AG10803 (cell line): ENCODE results near the gene CNGB1.
"Not testable (repeated sequence)": the region's sequence is repeated elsewhere in the genome, so short reads cannot be mapped to it uniquely, and the experiment has no call there.

ENCODE experiments used
- DNase-seq: peaks from one replicate; pipeline ENCODE4 v3.0.0; 2010; ENCODE audit warnings: low read depth
- H3K4me3 ChIP-seq: 2 replicates; pipeline ENCODE4 v1.5.1; 2011; ENCODE audit warnings: mild to moderate bottlenecking, low read length, control low read depth
- CTCF ChIP-seq: conservative IDR thresholded peaks from 2 replicates; pipeline ENCODE4 v1.5.1; 2011; ENCODE audit warnings: mild to moderate bottlenecking, low read length, control low read depth, inconsistent platforms

Gene CNGB1

GRCh38 chr16:57897996-57898395 lies 72.9 kb downstream of the CNGB1 start:
- no peak for TF ChIP-seq CTCF
- no peak overlapping the region for H3K4me3 ChIP-seq

GRCh38 chr16:57897053-57897784 lies 73.7 kb downstream of the CNGB1 start:
- no peak overlapping the region for H3K4me3 ChIP-seq
- no peak for TF ChIP-seq CTCF
- no peak for DNase-seq

More at GRCh38 chr16:57897996-57898395, 72.9 kb downstream of the CNGB1 start:
- DNase-seq = no peak

- not testable (repeated sequence) for H3K4me3 ChIP-seq, DNase-seq
Measured at GRCh38 chr16:57895081-57895547, 75.8 kb downstream of the CNGB1 start.

GRCh38 chr16:57894390-57895080 lies 76.4 kb downstream of the CNGB1 start:
- H3K4me3 ChIP-seq = no peak overlapping the region
- no peak for TF ChIP-seq CTCF
- no peak for DNase-seq

- no peak for TF ChIP-seq CTCF
- DNase-seq = peak; percentile 83
- no peak overlapping the region for H3K4me3 ChIP-seq
Measured at GRCh38 chr16:57893559-57894389, 77.2 kb downstream of the CNGB1 start.

GRCh38 chr16:57893217-57893558 lies 77.7 kb downstream of the CNGB1 start:
- no peak for DNase-seq
- TF ChIP-seq CTCF = no peak
- H3K4me3 ChIP-seq = no peak overlapping the region

GRCh38 chr16:57892447-57893096 lies 78.4 kb downstream of the CNGB1 start:
- no peak for DNase-seq
- H3K4me3 ChIP-seq = no peak overlapping the region
- no peak for TF ChIP-seq CTCF
